ENCODE results near the gene GINS1. TPM values are rescaled to one million over a fixed set of nuclear protein-coding genes. Genes with fewer than 3 reads are reported as not detected.

Gene GINS1
- total RNA-seq, 1 donor from 2014 or later: 5.4 TPM

GRCh38 chr20:25494506-25495188, 87.2 kb downstream of the GINS1 start:
- intact Hi-C loops (cut with micrococcal nuclease): no loop called here
- Mint-ChIP-seq H3K4me1 (no peaks in the 10 kb centered on the region), H3K9me3 (no peaks in the 10 kb centered on the region), H3K4me3 (no peak overlapping the region), H3K36me3 (ENCODE audit: low read depth) (no peaks in the 10 kb centered on the region), H3K27ac (no peak overlapping the region), H3K27me3 (no peaks in the 10 kb centered on the region)
- DNase-seq: no peak
- TF ChIP-seq CTCF (IDR thresholded peaks at IDR 0.05): no peak
- ChIA-PET POLR2A (no interaction called here), CTCF (no interaction called here)
- no peak for ATAC-seq (ENCODE audit: low read depth)

GRCh38 chr20:25495189-25495824, 87.8 kb downstream of the GINS1 start:
- intact Hi-C loops (cut with micrococcal nuclease): no loop called here
- Mint-ChIP-seq H3K27me3 (no peaks in the 10 kb centered on the region), H3K9me3 (no peaks in the 10 kb centered on the region), H3K4me3 (no peak overlapping the region), H3K27ac (no peak overlapping the region), H3K4me1 (no peaks in the 10 kb centered on the region), H3K36me3 (ENCODE audit: low read depth) (no peaks in the 10 kb centered on the region)
- no peak for DNase-seq
- ChIA-PET POLR2A (no interaction called here), CTCF (no interaction called here)
- no peak for TF ChIP-seq CTCF (IDR thresholded peaks at IDR 0.05)
- no peak for ATAC-seq (ENCODE audit: low read depth)

- Mint-ChIP-seq H3K4me1 (no peaks in the 10 kb centered on the region), H3K9me3 (no peaks in the 10 kb centered on the region), H3K4me3 (no peak overlapping the region), H3K27me3 (no peaks in the 10 kb centered on the region), H3K27ac (no peak overlapping the region), H3K36me3 (ENCODE audit: low read depth) (no peaks in the 10 kb centered on the region)
- intact Hi-C loops (cut with micrococcal nuclease): no loop called here
- no peak for TF ChIP-seq CTCF (IDR thresholded peaks at IDR 0.05)
- ATAC-seq (ENCODE audit: low read depth): no peak
- POLR2A ChIA-PET: no interaction called here
- CTCF ChIA-PET: no interaction called here
- DNase-seq: no peak
Observed at GRCh38 chr20:25496165-25496967, 88.9 kb downstream of the GINS1 start.

GRCh38 chr20:25496968-25497401, 89.5 kb downstream of the GINS1 start:
- intact Hi-C loops (cut with micrococcal nuclease): no loop called here
- no peaks in the 10 kb centered on the region for H3K36me3 Mint-ChIP-seq (ENCODE audit: low read depth)
- ChIA-PET CTCF (no interaction called here), POLR2A (no interaction called here)
- no peak for TF ChIP-seq CTCF (IDR thresholded peaks at IDR 0.05)
- no peak overlapping the region for H3K27ac Mint-ChIP-seq
- DNase-seq: no peak
- H3K27me3 Mint-ChIP-seq: no peaks in the 10 kb centered on the region
- no peaks in the 10 kb centered on the region for H3K4me1 Mint-ChIP-seq
- no peaks in the 10 kb centered on the region for H3K9me3 Mint-ChIP-seq
- no peak for ATAC-seq (ENCODE audit: low read depth)
- no peak overlapping the region for H3K4me3 Mint-ChIP-seq

- DNase-seq (no peak), ATAC-seq (ENCODE audit: low read depth) (no peak)
- CTCF ChIA-PET: no interaction called here
- Mint-ChIP-seq H3K4me1 (no peaks in the 10 kb centered on the region), H3K36me3 (ENCODE audit: low read depth) (no peaks in the 10 kb centered on the region), H3K4me3 (no peak overlapping the region), H3K27me3 (no peaks in the 10 kb centered on the region), H3K9me3 (no peaks in the 10 kb centered on the region), H3K27ac (no peak overlapping the region)
- POLR2A ChIA-PET: no interaction called here
- no peak for TF ChIP-seq CTCF (IDR thresholded peaks at IDR 0.05)
- intact Hi-C loops (cut with micrococcal nuclease): no loop called here
Observed at GRCh38 chr20:25497586-25498279, 90.3 kb downstream of the GINS1 start.
